ENCODE results near the gene BCAN.

Gene BCAN

GRCh38 chr1:156664046-156664766 lies 22.3 kb downstream of the BCAN start:
- DNase-seq: no peak

GRCh38 chr1:156664767-156665411 lies 23.0 kb downstream of the BCAN start:
- DNase-seq: no peak

- no peak for DNase-seq
Measured at GRCh38 chr1:156665539-156665938, 23.6 kb downstream of the BCAN start.

GRCh38 chr1:156666862-156667609 lies 25.1 kb downstream of the BCAN start:
- no peak for DNase-seq

- DNase-seq: no peak
Measured at GRCh38 chr1:156667610-156667967, 25.7 kb downstream of the BCAN start.

GRCh38 chr1:156667968-156668709 lies 26.2 kb downstream of the BCAN start:
- DNase-seq: no peak

- DNase-seq: no peak
Measured at GRCh38 chr1:156668801-156669637, 27.1 kb downstream of the BCAN start.

GRCh38 chr1:156669794-156670193 lies 27.9 kb downstream of the BCAN start:
- no peak for DNase-seq

- DNase-seq: no peak
Measured at GRCh38 chr1:156670359-156670758, 28.4 kb downstream of the BCAN start.

GRCh38 chr1:156670791-156671190 lies 28.9 kb downstream of the BCAN start:
- no peak for DNase-seq

- DNase-seq: no peak
Measured at GRCh38 chr1:156671804-156672203, 29.9 kb downstream of the BCAN start.

GRCh38 chr1:156673387-156674121 lies 31.6 kb downstream of the BCAN start:
- DNase-seq: no peak

- no peak for DNase-seq
Measured at GRCh38 chr1:156675210-156676113, 33.5 kb downstream of the BCAN start.

GRCh38 chr1:156676114-156676819 lies 34.4 kb downstream of the BCAN start:
- no peak for DNase-seq

- no peak for DNase-seq
Measured at GRCh38 chr1:156676820-156677615, 35.1 kb downstream of the BCAN start, which contains the start of gene NES. Gene NES, minus strand, starts transcription at chr1:156677407. Its CDS starts 143 bp downstream, at chr1:156677264.

- no peak for DNase-seq
Measured at GRCh38 chr1:156677616-156678596, 36.0 kb downstream of the BCAN start.

GRCh38 chr1:156680056-156680455 lies 38.1 kb downstream of the BCAN start:
- DNase-seq: no peak

Measured in activated effector memory CD4-positive, alpha-beta T cell treated with anti-CD3 and anti-CD28 coated beads, Interleukin-2, amount 50 U/mL, for 16 hours (primary cell).